Right ventricle myocardium inferior (tissue), 1 donor: ENCODE results near the gene TOMM20. TPM values are rescaled to one million over a fixed set of nuclear protein-coding genes. Genes with fewer than 3 reads are reported as not detected.
A peak's percentile ranks its signal among the peaks of the same experiment; 100 is the strongest.
"Not testable (repeated sequence)": the region's sequence is repeated elsewhere in the genome, so short reads cannot be mapped to it uniquely, and the experiment has no call there.

Experiments
- ATAC-seq: fragments of 200-7000 bp; cut with Tn5 transposase; one replicate; pipeline ENCODE4 v1.9.1; 2020; ENCODE audit warnings: mild to moderate bottlenecking, moderate library complexity
- DNase-seq: peaks from one replicate; pipeline ENCODE4 v3.0.0; 2021; ENCODE audit errors: missing footprints
- intact Hi-C: fragments of 100-400 bp; cut with DNase I; formaldehyde crosslinking; loops from one replicate; pipeline ENCODE4 v1.11.0; 2022
- total RNA-seq: library from RNA; stranded (reverse); fragmentation: NEBNext Ultra II Directional; extraction: Animal tissue kit (Norgen Biotek cat#: 25700); gene quantifications from one replicate; pipeline ENCODE4 v1.2.1, GENCODE V29; 2021
- donor health status: DM: no; HTN: yes; CAD: no; lungs with severe emphysema.

TOMM20 gene
- total RNA-seq, 1 donor from 2014 or later: 81.9 TPM

GRCh38 chr1:235074523-235075047 is 54.1 kb downstream of the TOMM20 start:
- DNase-seq: no peak
- ATAC-seq: peak; percentile 38
- intact Hi-C loops: loop anchor here (1.0 to 5.0 kb wide), 5 partner anchors 77 to 537 kb away; no protein-coding TSS in a partner anchor

- intact Hi-C loops: loop anchor here (2.0 kb wide), 3 partner anchors 155 to 349 kb away; no protein-coding TSS in a partner anchor
- ATAC-seq (peak; percentile 4), DNase-seq (no peak)
Observed at GRCh38 chr1:235073968-235074522, 54.6 kb downstream of the TOMM20 start.

GRCh38 chr1:235073331-235073967 is 55.2 kb downstream of the TOMM20 start:
- intact Hi-C loops: no loop called here
- ATAC-seq: peak; percentile 17
- DNase-seq: peak; percentile 88

GRCh38 chr1:235072577-235072976 is 56.1 kb downstream of the TOMM20 start:
- ATAC-seq, DNase-seq, intact Hi-C loops: not testable (repeated sequence)

GRCh38 chr1:235072096-235072495 is 56.5 kb downstream of the TOMM20 start:
- ATAC-seq: no peak
- intact Hi-C loops: no loop called here
- no peak for DNase-seq

GRCh38 chr1:235070819-235071218 is 57.8 kb downstream of the TOMM20 start:
- intact Hi-C loops: no loop called here
- DNase-seq (no peak), ATAC-seq (no peak)

- DNase-seq: no peak
- intact Hi-C loops: no loop called here
- ATAC-seq: peak; percentile 24
Observed at GRCh38 chr1:235069577-235070563, 58.8 kb downstream of the TOMM20 start.

GRCh38 chr1:235069176-235069575 is 59.5 kb downstream of the TOMM20 start:
- DNase-seq: no peak
- intact Hi-C loops: no loop called here
- no peak for ATAC-seq

GRCh38 chr1:235068158-235069121 is 60.2 kb downstream of the TOMM20 start:
- intact Hi-C loops: no loop called here
- no peak for ATAC-seq
- DNase-seq: no peak

GRCh38 chr1:235067396-235068157 is 61.1 kb downstream of the TOMM20 start:
- ATAC-seq (peak; percentile 81), DNase-seq (peak; percentile 86)
- intact Hi-C loops: no loop called here

GRCh38 chr1:235063068-235063765 is 65.4 kb downstream of the TOMM20 start:
- ATAC-seq: no peak
- intact Hi-C loops: no loop called here
- DNase-seq: no peak

GRCh38 chr1:235060607-235061470 is 67.8 kb downstream of the TOMM20 start:
- intact Hi-C loops: no loop called here

More at GRCh38 chr1:235060607-235061470, 67.8 kb downstream of the TOMM20 start:
- DNase-seq (no peak), ATAC-seq (peak; percentile 75)
